Esophagus (tissue), 2 donors: ENCODE measurements around the gene STH. TPM values are rescaled to one million over a fixed set of nuclear protein-coding genes. Genes with fewer than 3 reads are reported as not detected.

ENCODE experiments used
- H3K27ac ChIP-seq, 2 donors: one replicate each; pipeline ENCODE4 v1.5.1; 2013; ENCODE audit warnings: low read depth in 2 of 2, mild to moderate bottlenecking in 2 of 2, inconsistent platforms in 1 of 2, low read length in 1 of 2, moderate library complexity in 1 of 2
- H3K27me3 ChIP-seq, 2 donors: one replicate each; pipeline ENCODE4 v1.6.1; 2013; ENCODE audit warnings: low read length in 2 of 2, control low read depth in 1 of 2, mild to moderate bottlenecking in 1 of 2; ENCODE audit not compliant: insufficient read depth in 2 of 2, control insufficient read depth in 1 of 2
- H3K36me3 ChIP-seq, 2 donors: one replicate each; pipeline ENCODE4 v1.6.1; 2013; ENCODE audit warnings: low read length in 1 of 2; ENCODE audit not compliant: control insufficient read depth in 2 of 2, insufficient read depth in 2 of 2
- H3K4me1 ChIP-seq, 2 donors: one replicate each; pipeline ENCODE4 v1.6.1; 2013; ENCODE audit warnings: low read length in 1 of 2; ENCODE audit not compliant: control insufficient read depth in 2 of 2, insufficient read depth in 2 of 2
- H3K4me3 ChIP-seq, 2 donors: one replicate each; pipeline ENCODE4 v1.5.1; 2013; ENCODE audit warnings: low read length in 2 of 2, mild to moderate bottlenecking in 2 of 2, low read depth in 1 of 2, moderate library complexity in 1 of 2
- H3K9me3 ChIP-seq, 2 donors: one replicate each; pipeline ENCODE4 v1.6.1; 2013; ENCODE audit warnings: mild to moderate bottlenecking in 2 of 2, low read depth in 1 of 2, low read length in 1 of 2, moderate library complexity in 1 of 2; ENCODE audit not compliant: control insufficient read depth in 2 of 2, insufficient read depth in 1 of 2
- WGBS, 2 donors: extraction: QIAGEN DNeasy Blood & Tissue Kit; methylation state at CpG; one replicate each; pipeline ENCODE4 v1.1.7; 2013; 5-methylcytosine and 5-hydroxymethylcytosine counted together
- polyA plus RNA-seq, 2 donors: library from polyadenylated mRNA; stranded (reverse); fragments of 200-250 nt; gene quantifications; one replicate each; pipeline ENCODE4 v1.2.3, GENCODE V29; 2013
- donor health status: healthy with polysubstance abuse.
- donor health status: Bipolar disorder and iron deficiency.

Gene STH
- not detected for polyA plus RNA-seq

GRCh38 chr17:45998987-45999899, at the start of gene STH:
STH (plus strand) TSS chr17:45999250; CDS start chr17:45999280, 30 bp downstream.
- 82 to 83% methylated on average over 8 of the region's 8 CpGs for WGBS, 2 donors
- Histone ChIP-seq H3K27ac (no peak within 1 kb of the TSS), H3K36me3 (no peaks in the 10 kb centered on the region), H3K4me3 (no peak within 1 kb of the TSS), H3K9me3 (no peaks in the 10 kb centered on the region), H3K4me1 (peaks cover 2 to 4% of the 10 kb centered on the region in 2 donors), H3K27me3 (no peaks in the 10 kb centered on the region)

- Histone ChIP-seq H3K36me3 (no peaks in the 10 kb centered on the region), H3K4me3 (no peak overlapping the region), H3K27ac (no peak overlapping the region), H3K27me3 (no peaks in the 10 kb centered on the region), H3K9me3 (no peaks in the 10 kb centered on the region), H3K4me1 (peaks cover 0 to 2% of the 10 kb centered on the region in 2 donors)
- WGBS, 2 donors: 73 to 81% methylated on average over 9 of the region's 9 CpGs
These were observed 49.2 kb upstream of the STH start for GRCh38 chr17:45949755-45950320.

DNA sequence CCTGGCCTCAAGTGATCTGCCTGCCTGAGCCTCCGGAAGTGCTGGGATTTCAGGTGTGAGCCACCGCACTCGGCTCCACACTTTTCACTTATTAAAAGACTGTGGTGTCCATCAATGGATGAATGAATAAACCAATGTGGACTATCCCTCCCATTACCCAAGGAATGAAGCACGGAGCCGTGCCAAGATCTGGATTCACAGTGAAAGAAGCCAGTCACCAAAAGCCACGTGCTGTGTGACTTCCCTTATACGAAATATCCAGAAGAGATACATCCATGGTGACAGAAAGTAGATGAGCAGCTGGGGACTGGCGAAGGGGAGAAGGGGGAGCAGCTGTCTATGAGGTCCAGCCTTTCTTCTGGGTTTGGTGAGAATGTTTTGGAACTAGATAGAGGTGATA, 48.2 kb upstream of the STH start:
- 82% methylated on average over 8 of the region's 8 CpGs for WGBS, 2 donors
- H3K4me1 ChIP-seq: peaks cover 0 to 2% of the 10 kb centered on the region in 2 donors
- H3K27me3 ChIP-seq: no peaks in the 10 kb centered on the region
- no peaks in the 10 kb centered on the region for H3K36me3 ChIP-seq
- H3K9me3 ChIP-seq: no peaks in the 10 kb centered on the region
- no peak overlapping the region for H3K4me3 ChIP-seq
- no peak overlapping the region for H3K27ac ChIP-seq

GRCh38 chr17:45951403-45951802, 47.6 kb upstream of the STH start:
- Histone ChIP-seq H3K36me3 (no peaks in the 10 kb centered on the region), H3K4me3 (no peak overlapping the region), H3K27ac (no peak overlapping the region), H3K4me1 (peaks cover 0 to 2% of the 10 kb centered on the region in 2 donors), H3K27me3 (no peaks in the 10 kb centered on the region), H3K9me3 (no peaks in the 10 kb centered on the region)
- WGBS, 2 donors: 60 to 72% methylated on average over 10 of the region's 10 CpGs

DNA sequence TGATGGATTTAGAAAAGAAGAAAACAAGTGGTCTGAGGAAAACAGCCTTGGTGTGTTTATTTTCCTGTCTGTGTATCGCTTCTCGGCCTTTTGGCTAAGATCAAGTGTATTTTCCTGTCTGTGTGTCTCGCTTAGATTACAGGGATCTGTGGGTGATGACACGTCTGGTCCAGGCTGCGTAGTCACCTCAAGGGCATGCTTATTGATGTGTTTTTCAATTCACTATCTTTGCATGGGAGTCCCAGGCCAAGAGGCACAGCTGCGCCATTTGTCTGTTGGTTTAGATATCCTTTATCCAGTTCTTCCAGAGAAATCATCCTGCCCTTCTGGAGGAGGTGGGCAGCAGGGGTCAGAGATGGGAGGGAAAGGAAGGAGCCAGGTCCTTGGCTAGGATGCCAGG, 47.1 kb upstream of the STH start:
- Histone ChIP-seq H3K27me3 (no peaks in the 10 kb centered on the region), H3K27ac (no peak overlapping the region), H3K9me3 (no peaks in the 10 kb centered on the region), H3K4me3 (no peak overlapping the region), H3K36me3 (no peaks in the 10 kb centered on the region), H3K4me1 (peaks cover 0 to 2% of the 10 kb centered on the region in 2 donors)
- 74 to 75% methylated on average over 6 of the region's 6 CpGs for WGBS, 2 donors

- WGBS, 2 donors: 68 to 84% methylated on average over 6 of the region's 6 CpGs
- Histone ChIP-seq H3K27me3 (no peaks in the 10 kb centered on the region), H3K4me3 (no peak overlapping the region), H3K4me1 (peaks cover 0 to 2% of the 10 kb centered on the region in 2 donors), H3K9me3 (no peaks in the 10 kb centered on the region), H3K36me3 (no peaks in the 10 kb centered on the region), H3K27ac (no peak overlapping the region)
These were observed 46.2 kb upstream of the STH start for GRCh38 chr17:45952814-45953320.

- no peak overlapping the region for H3K4me3 ChIP-seq
- WGBS, 2 donors: 71 to 89% methylated on average over 2 of the region's 2 CpGs
- H3K9me3 ChIP-seq: no peaks in the 10 kb centered on the region
- H3K36me3 ChIP-seq: no peaks in the 10 kb centered on the region
- H3K4me1 ChIP-seq: peaks cover 0 to 2% of the 10 kb centered on the region in 2 donors
- no peaks in the 10 kb centered on the region for H3K27me3 ChIP-seq
- H3K27ac ChIP-seq: no peak overlapping the region
These were observed 45.5 kb upstream of the STH start for GRCh38 chr17:45953561-45953960.

DNA sequence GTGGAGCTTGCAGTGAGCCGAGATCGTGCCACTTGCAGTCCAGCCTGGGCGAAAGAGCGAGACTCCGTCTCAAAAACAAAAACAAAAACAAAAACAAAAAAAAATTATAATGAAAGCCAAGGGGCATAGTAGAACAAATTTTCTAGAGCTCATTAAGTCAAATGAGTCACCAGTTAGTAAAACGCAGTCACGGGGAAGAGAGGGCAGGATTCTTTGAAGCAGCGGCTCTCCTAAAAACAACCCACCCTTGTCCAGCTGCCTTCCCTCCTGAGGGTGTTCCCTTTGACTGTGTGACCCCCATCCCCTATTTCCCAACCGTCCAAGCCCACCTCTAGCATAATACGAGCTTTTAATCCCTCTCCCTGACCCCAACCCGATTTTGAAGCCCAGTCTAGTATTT, 44.1 kb upstream of the STH start:
- Histone ChIP-seq H3K36me3 (no peaks in the 10 kb centered on the region), H3K4me1 (no peaks in the 10 kb centered on the region), H3K4me3 (no peak overlapping the region), H3K27ac (no peak overlapping the region), H3K27me3 (no peaks in the 10 kb centered on the region), H3K9me3 (no peaks in the 10 kb centered on the region)
- 77% methylated on average over 11 of the region's 11 CpGs for WGBS, 2 donors

DNA sequence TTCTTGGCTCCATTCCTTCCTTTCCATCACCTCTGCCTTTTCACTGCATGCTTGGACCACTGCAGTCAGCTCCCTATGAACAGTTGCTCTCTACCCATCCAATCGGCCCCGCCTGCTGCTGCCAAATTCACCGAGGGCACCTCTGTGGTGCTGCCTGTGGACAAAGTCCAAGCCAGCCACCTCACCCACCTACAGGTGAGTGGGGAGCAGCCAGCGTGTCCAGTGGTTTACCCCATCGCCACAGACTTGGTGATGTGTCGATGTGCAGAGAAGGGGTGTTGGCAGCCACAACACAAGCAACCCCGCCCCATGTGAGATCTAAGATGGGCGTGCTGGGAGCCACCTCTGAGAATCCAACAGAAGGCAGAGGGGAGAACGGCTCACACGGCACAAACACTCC, 43.7 kb upstream of the STH start:
- 72 to 77% methylated on average over 10 of the region's 10 CpGs for WGBS, 2 donors
- no peaks in the 10 kb centered on the region for H3K9me3 ChIP-seq
- H3K27me3 ChIP-seq: no peaks in the 10 kb centered on the region
- H3K4me3 ChIP-seq: no peak overlapping the region
- no peaks in the 10 kb centered on the region for H3K4me1 ChIP-seq
- no peaks in the 10 kb centered on the region for H3K36me3 ChIP-seq
- no peak overlapping the region for H3K27ac ChIP-seq
